Iris pigment epithelial cell (primary cell): Measurements from ENCODE around the gene ELF2.
A peak's percentile ranks its signal among the peaks of the same experiment; 100 is the strongest.
"Not testable (repeated sequence)": the region's sequence is repeated elsewhere in the genome, so short reads cannot be mapped to it uniquely, and the experiment has no call there.

Source experiments
- DNase-seq: peaks from one replicate; pipeline ENCODE4 v3.0.0-alpha.2; 2011; ENCODE audit warnings: low read depth

ELF2 gene

GRCh38 chr4:139188648-139189416 lies 11.8 kb upstream of the ELF2 start:
- no peak for DNase-seq

DNA sequence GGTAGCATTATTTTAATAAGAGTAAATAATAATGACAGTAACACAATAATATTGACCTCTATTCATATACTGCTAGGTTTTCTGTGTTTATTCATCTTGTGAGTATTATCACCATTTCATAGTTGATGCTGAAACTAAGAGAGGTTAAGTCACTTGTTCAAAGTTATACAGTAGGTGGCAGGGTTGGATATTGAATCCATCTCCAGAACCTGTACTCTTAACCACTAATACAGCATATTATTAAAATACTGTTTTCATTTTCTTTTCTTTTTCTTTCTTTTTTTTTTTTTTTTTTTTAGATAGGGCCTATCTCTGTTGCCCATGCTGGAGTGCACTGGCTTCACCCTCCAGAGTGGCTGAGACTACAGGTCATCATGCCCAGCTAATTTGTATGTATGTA lies 7.1 kb upstream of the ELF2 start:
- peak; percentile 67 for DNase-seq

- DNase-seq, result peak; percentile 95
Observed at GRCh38 chr4:139177869-139178619, 1.0 kb upstream of the ELF2 start.

DNA sequence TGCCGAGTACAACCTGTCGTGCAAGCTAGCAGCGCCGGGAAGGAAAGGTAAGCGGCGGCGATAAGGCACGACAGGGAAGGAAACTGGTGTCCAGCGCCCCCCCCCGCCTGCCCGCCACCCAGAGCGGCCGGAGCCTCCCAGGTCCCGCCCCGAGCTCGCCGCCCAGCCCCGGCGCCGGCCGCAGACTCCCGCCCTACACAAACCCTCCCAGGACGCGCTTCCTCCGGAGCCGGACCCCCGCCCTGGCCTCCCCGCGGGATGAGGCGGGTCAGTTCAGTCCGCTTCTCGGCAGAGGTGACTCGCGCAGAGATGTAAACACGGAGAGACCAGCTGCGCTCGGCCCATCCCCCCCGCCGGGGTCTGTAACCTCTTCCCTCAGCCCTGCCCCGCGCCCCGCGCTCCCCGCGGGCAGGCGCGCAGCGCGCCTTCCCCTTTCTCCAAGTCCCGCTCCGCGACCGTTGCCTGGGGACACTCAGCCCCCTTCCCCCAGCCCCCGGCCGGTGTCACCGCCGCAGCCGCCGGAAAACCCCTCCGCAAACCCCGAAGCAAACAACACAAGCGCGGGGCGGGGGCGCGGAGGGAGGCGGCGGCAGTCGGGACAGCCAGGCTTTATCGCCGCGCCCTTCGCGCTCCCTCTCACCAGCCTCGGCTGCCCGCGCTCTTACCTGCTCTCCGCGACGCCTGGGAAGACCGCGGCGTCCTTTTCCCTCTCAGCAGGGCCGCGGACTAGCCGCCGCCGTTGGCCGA lies 543 bp downstream of the ELF2 start:
- DNase-seq, result peak; percentile 79

DNA sequence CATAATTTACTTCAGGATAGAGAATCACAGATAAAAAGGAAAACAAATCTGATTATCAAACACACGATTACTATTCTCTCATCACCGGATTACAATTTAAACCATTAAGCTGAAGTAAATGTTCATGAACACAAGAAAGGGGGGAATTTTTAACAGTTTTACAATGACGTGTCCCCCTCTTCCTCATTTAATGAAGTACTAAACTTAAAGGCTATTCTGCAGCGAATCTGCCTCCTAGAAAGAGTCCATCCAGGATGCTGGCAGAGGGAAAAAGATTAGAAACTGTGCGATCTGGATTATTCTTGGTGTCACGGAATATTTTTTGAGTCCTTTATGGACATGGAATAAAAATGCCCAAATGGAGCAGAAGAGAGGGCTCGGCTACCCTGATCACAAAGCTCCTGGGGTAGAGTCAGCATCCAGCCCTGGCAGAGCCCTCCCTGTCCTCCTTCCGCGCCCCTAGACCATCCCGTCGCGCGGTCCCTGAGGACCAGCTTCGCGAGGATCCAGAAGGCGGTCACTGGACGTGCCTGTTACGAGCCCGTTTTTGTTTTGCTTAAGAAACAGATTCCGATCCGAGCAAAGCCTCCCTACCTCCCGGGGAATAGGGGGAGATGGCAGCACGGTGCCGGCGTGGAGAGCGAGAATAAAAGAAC lies 1.2 kb downstream of the ELF2 start:
- DNase-seq, result no peak

GRCh38 chr4:139171876-139172691 lies 4.9 kb downstream of the ELF2 start:
- peak; percentile 84 for DNase-seq

- no peak for DNase-seq
Observed at GRCh38 chr4:139170932-139171331, 6.1 kb downstream of the ELF2 start.

DNA sequence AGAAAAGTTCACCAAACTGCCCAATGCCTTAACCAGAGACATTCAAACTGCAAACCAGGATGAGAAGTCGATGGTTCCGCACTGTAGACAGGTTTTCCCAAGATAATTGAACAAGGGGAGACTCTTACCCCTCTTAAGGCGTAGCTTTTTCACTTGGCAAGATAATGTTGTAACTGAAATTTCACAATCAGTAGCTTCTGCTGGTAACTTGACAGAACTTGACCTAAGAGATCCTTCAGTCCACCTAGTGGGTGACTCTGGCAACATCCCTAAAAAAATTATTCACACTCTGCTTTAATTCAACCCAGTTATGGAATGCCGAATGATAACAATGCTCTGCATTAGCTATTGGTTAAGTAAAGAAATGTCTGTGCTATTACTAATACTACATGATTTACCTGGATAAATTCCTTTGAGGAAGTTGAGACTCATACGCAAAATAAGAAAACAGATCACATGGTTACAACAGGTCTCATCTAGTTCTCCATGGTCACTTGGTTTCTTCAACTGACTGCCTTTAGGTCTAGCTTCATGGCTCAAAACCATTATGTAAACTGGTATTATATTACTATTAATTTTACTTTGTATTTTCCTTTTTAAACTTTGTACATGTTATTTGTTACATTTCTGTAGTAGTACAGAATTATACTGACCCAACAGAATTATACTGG lies 9.1 kb downstream of the ELF2 start:
- DNase-seq, result peak; percentile 82

- DNase-seq, result no peak
Observed at GRCh38 chr4:139164731-139165130, 12.3 kb downstream of the ELF2 start.

DNA sequence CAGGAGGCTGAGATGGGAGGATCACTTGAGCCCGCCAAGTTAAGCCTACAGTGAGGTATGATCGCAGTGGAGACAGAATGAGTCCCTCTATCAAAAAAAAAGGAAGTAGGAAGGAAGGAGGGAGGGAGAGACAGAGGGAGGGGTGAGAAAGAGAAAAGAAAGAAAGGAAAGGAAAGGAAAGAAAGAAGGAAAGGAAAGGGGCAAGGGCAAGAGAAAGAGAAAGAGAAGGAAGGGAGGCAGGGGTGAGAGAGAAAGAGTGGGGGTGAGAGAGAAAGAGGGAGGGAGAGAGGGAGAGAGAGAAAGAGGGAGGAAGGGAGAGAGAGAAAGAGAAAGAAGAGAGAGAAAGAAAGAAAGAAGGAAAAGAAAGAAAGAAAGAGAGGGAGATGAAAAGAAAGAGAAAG lies 13.2 kb downstream of the ELF2 start:
- no peak for DNase-seq

DNA sequence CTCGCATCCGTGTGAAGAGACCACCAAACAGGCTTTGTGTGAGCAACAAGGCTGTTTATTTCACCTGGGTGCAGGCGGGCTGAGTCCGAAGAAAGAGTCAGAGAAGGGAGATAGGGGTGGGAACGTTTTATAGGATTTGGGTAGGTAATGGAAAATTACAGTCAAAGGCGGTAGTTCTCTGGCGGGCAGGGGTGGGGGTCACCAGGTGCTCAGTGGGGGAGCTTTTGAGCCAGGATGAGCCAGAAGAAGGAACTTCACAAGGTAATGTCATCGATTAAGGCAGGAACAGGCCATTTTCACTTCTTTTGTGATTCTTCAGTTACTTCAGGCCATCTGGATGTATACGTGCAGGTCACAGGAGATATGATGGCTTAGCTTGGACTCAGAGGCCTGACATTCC lies 19.0 kb downstream of the ELF2 start:
- DNase-seq, result not testable (repeated sequence)

DNA sequence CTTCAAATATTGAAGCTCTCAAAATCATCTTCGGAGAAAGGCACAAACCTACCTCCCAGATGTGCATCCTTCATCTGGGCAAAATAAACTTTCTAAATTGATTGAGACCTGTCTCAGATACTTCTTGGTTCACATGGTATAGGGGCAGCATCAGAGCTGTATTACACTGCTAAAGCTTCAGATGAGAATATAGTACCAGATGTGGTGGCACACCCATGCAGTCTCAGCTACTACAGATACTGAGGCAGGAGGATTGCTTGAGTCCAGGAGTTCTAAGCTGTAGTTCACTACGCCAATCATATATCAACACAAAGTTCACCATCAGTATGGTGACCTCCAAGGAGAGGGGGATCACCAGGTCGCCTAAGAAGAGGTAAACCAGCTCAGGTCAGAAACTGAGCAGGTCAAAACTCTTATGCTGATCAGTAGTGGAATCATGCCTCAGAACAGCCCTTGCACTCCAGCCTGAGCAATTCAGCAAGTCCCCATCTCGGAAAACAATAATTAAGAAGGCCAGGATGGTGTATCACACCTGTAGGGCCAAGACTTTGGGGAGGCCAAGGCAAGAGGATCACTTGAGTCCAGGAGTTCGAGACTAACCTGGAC lies 22.0 kb downstream of the ELF2 start:
- no peak for DNase-seq

GRCh38 chr4:139154538-139154937 lies 22.5 kb downstream of the ELF2 start:
- DNase-seq, result no peak

DNA sequence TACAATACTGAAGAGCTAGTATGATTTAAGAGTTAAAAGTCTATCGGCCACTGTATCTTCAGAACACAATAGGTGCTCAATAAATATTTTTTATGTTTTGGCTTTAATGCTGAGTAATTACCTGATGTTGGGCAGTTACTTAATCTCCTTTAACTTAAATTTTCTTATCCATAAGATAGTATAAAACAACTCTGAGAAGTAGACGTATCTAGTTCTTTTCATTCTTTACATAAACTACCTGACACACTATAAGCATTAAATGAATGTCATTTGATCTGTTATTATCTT lies 22.9 kb downstream of the ELF2 start:
- no peak for DNase-seq

DNA sequence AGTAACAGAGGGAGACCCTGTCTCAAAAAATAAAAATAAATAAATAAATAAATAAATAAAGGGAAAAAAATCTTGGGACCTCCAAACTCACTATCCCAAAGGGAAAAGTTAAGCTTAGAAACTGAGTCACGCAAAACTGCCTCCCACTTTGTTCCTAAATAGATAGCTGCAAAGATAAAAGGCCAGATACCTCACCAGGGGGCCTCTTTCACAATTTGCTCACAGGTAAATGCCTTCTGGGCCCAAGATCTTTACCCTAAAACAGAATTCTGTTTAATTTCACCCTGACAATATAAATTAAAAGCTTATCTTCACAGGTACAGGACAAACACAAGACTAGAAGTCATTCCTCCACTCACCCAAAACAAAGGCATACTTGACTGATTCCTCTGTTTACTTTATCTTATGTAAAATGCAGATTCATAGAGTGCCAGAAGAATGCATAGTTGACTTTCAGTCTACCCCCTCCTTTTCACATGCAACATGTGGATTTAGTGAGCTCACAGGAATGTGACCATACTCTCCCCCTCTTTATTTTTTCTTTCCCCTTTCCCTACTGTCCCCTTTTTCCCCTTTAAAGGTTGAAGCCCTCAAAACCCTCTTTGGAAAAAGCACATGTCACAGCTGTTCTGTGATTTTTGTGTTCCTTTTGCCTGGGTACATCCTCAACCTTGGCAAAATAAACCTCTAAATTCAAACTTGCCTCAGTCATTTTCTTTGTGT lies 23.4 kb downstream of the ELF2 start:
- peak; percentile 50 for DNase-seq

GRCh38 chr4:139152249-139152648 lies 24.8 kb downstream of the ELF2 start:
- DNase-seq, result no peak

- no peak for DNase-seq
Observed at GRCh38 chr4:139146926-139147629, 29.9 kb downstream of the ELF2 start.

DNA sequence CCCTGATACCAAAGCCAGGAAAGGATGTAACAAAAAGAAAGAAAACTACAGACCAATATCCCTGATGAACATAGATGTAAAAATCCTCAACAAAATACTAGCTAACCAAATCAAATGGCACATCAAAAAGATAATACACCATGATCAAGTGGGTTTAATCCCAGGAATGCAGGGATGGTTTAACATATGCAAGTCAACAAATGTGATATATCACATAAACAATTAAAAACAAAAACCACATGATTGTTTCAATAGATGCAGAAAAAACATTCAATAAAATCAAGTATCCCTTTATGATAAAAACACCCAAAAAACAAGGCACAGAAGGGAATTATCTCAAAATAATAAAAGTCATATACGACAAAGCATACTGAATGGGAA lies 31.5 kb downstream of the ELF2 start:
- no peak for DNase-seq

DNA sequence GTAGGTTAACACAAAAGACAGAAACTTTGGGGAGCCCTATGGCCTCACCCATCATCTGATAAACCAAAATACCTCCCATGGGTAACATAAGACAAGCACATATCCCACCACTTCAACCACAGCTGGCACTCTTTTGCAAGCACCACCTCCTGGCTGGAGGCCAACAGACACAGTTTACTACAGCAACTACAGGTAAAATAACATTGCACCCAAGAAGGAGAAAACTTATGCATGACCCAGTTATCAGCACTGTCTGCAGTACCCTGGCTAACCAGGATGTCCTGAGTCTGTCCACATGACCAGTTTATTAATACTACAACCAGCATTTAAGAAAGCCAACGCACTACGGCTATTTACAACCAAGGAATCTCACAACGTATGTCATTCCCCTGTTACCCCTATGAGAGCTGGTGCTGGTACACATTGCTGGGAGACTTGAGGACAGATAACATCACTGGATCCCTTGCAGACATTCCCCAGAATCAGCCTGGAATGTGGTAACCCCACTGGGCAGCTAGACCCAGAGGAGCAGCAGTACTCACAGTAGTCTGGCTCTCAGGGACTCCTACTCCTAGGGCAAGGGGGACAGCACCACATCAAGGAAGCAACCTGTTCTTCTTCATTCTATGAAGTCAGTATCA lies 32.0 kb downstream of the ELF2 start:
- peak; percentile 3 for DNase-seq
